LNCaP clone FGC (cell line): ENCODE measurements around the gene FGFRL1.

Experiments
- DNase-seq: peaks from one replicate; pipeline ENCODE4 v3.0.0-alpha.2; 2011; ENCODE audit warnings: low read depth
- H3K4me3 ChIP-seq: 2 replicates; pipeline ENCODE4 v1.5.1; 2011; ENCODE audit warnings: mild to moderate bottlenecking, low read depth, low read length, control low read depth
- TF ChIP-seq, protein P1 (sequence below): IDR thresholded peaks from 2 replicates; pipeline ENCODE4 v1.5.1; 2012; ENCODE audit warnings: mild to moderate bottlenecking; ENCODE audit not compliant: control insufficient read depth, insufficient read depth; ENCODE audit errors: extremely low read depth

Gene FGFRL1

DNA sequence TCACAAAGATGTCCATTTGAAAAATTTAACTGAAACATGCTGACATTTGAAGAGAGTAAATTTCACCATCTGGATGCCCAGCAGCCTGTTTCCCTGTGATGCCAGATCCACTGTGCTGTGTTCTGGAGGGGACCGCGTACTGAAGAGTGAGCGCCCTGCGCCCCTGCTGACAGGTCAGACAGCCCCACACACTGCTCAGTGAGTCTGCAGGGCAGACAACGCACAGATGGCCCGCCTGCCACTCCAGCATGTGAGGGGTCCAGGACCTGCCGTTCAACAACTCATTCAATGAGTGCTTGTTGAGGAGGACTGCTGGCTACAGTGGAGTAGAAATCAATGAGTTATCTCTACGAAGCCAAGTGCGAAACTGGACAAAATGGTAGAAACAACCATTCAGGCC, 49.2 kb downstream of the FGFRL1 start:
- no peak for DNase-seq
- H3K4me3 ChIP-seq: no peak overlapping the region
- TF ChIP-seq, protein P1, sequence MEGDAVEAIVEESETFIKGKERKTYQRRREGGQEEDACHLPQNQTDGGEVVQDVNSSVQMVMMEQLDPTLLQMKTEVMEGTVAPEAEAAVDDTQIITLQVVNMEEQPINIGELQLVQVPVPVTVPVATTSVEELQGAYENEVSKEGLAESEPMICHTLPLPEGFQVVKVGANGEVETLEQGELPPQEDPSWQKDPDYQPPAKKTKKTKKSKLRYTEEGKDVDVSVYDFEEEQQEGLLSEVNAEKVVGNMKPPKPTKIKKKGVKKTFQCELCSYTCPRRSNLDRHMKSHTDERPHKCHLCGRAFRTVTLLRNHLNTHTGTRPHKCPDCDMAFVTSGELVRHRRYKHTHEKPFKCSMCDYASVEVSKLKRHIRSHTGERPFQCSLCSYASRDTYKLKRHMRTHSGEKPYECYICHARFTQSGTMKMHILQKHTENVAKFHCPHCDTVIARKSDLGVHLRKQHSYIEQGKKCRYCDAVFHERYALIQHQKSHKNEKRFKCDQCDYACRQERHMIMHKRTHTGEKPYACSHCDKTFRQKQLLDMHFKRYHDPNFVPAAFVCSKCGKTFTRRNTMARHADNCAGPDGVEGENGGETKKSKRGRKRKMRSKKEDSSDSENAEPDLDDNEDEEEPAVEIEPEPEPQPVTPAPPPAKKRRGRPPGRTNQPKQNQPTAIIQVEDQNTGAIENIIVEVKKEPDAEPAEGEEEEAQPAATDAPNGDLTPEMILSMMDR: no peak

DNA sequence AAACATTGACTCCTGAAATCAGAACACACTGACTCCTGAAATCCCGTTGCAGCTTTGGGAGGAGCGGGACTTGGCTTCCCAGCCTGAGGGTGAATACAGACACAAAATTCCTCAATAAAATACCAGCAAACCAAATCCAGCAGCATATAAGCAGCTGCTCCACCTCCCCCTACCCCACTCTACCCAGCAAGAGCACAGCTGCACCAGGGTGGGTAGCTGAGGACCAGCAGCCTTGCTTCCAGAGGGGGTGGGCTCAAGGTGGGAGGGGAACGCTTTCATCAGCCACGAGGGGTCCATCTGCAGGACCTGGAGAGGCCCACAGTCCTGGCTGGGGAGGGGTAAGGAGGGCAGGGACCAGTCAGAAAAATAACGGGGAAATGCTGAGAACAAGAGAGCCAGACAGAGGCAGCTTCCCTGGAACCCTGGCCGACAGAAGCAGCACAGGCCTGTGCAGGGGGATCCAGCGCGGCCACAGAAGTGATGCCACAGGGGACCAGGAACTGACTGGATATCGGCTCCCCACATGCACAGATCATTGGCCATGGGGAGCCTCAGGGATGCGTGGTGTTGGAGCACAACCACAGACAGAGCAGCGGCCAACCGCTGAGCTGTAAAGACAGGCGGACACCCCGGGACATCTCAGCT, 49.8 kb downstream of the FGFRL1 start:
- DNase-seq: no peak

DNA sequence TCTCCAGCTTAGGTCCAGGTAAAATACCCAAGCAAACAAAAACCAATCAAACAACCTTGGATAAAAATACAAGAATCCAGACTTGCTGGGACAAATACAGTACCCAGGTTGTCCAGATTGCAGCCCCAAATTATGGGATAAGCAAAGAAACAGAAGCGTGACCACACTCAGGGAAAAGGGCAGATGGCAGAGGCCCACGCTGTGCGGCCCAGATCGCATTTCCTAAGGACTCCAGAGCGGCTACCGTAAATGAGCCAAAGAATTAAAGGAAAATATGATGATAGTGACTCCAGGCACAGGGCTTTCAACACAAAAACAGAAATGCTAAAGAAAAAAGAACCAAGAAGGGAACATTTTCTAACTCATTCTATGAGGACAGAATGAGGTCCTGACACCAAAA, 50.3 kb downstream of the FGFRL1 start:
- no peak overlapping the region for H3K4me3 ChIP-seq
- TF ChIP-seq, protein P1: no peak
- no peak for DNase-seq

More for the DNA sequence above, 49.8 kb downstream of the FGFRL1 start:
- H3K4me3 ChIP-seq: no peak overlapping the region
- TF ChIP-seq, protein P1: no peak

DNA sequence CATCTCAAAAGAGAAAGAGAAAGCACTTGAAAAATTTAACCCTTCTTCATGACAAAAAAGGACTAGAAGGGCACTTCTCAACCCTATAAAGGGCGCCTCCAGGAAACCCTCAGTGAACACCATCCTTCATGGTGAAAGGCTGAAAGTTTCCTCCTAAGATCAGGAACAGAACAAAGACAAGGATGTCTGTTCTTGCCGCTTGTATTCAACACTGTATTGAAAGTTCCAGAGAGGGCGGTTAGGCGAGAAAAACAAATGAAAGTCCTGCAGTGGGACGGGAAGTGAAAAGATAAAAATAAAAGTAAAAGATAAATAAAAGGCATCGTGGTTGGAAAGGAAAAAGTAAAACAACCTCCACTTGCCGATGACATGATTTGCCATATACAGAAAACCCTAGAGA, 51.0 kb downstream of the FGFRL1 start:
- TF ChIP-seq, protein P1: no peak
- no peak for DNase-seq
- no peak overlapping the region for H3K4me3 ChIP-seq

DNA sequence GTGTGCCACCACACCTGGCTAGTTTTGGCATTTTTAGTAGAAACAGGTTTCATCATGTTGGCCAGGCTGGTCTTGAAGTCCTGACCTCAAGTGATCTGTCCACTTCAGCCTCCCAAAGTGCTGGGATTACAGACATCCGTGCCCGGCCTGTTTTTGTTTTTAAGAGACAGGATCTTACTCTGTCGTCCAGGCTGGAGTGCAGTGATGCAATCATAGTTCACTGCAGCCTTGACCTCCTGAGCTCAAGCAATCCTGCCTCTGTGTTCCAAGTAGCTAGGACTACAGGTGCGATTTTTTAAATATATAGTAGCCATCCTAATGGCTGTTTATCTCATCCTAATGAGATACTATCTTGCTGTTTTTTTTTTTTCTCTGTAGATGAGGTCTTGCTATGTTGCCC, 54.3 kb downstream of the FGFRL1 start:
- TF ChIP-seq, protein P1: no peak
- no peak overlapping the region for H3K4me3 ChIP-seq
- no peak for DNase-seq

DNA sequence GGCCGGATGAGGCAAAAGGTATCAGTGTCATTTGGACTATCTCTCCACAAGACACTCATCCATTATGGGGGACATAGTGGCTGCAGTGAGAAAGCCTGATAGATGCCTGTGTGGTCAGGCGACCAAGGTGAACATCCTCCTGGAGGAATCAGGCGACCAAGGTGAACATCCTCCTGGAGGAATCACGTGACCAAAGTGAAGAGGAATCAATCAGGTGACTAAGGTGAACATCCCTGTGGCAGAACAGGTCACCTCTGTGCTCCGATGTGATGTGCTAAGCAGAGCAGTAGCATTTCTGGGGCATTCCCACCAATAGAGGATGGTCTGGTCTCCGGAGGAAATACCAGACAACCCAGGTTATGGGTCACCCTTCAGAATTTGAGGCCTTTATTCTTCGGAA, 58.0 kb downstream of the FGFRL1 start:
- H3K4me3 ChIP-seq: no peak overlapping the region
- no peak for DNase-seq
- TF ChIP-seq, protein P1: no peak

DNA sequence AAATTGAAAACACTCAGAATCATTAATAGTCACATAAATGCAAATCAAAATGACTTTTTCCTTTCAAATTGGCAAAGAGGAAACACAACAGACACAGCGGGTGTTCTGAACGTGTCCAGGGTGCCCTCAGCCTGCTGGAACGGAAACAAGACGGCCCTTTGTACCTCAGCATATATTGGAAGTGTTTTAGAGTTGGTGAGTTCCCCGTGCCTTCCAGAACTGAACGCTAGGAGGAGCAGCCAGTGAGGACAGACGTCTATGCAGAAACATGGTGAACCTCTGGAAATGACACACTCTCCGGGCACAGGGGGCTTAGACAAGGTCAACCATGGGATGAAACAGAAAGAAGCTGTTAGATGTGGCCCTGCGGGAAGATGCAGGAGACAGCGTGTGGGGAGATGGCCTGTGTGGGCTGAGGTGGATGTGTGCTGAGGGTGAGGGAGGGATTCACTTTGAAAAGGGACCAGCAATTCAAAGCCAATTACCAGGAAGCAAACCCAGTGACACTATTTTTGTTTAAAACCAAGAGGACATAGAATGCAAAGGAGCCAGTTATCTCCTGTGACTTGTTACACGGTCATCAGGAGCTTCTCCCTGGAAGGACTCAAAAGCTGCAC, 61.5 kb downstream of the FGFRL1 start:
- DNase-seq: peak; percentile 64
- H3K4me3 ChIP-seq: no peak overlapping the region
- TF ChIP-seq, protein P1: peak; percentile 84
